AG04450 (cell line): ENCODE measurements around the gene COBL. TPM values are rescaled to one million over a fixed set of nuclear protein-coding genes. Genes with fewer than 3 reads are reported as not detected.

Experiments used
- CTCF ChIA-PET: fragments of 300-600, 350-600 bp; formaldehyde crosslinking; extraction: SDS; loops from one replicate; lab custom pipeline; 2022; ENCODE audit warnings: antibody characterized with exemption, inconsistent platforms; lab: Charles Lee
- POLR2A ChIA-PET: fragments of 350-600 bp; formaldehyde crosslinking; extraction: SDS; loops from one replicate; lab custom pipeline; 2021; ENCODE audit warnings: antibody characterized with exemption, inconsistent platforms; lab: Yijun Ruan, JAX
- DNase-seq: peaks from one replicate; pipeline ENCODE4 v3.0.0-alpha.2; 2011; ENCODE audit warnings: low read depth, low spot score
- H3K27ac ChIP-seq: one replicate; pipeline ENCODE4 v1.5.1; 2012; ENCODE audit warnings: low read depth, low read length, control low read depth
- H3K27me3 ChIP-seq: one replicate; pipeline ENCODE4 v1.6.0; 2012; ENCODE audit warnings: low read length; ENCODE audit not compliant: control insufficient read depth, insufficient read depth
- H3K4me3 ChIP-seq: 2 replicates; pipeline ENCODE4 v1.5.1; 2011; ENCODE audit warnings: mild to moderate bottlenecking, low read depth, low read length, control low read depth
- H3K9me3 ChIP-seq: 2 replicates; pipeline ENCODE4 v1.5.1; 2012; ENCODE audit warnings: low read length; ENCODE audit not compliant: control insufficient read depth, insufficient read depth
- CTCF ChIP-seq: IDR thresholded peaks from 2 replicates; pipeline ENCODE4 v1.5.1; 2011; ENCODE audit warnings: low read depth, low read length, control low read depth, inconsistent platforms
- polyA plus RNA-seq: library from polyadenylated mRNA; depleted of rRNA; stranded (reverse); fragments of >200 nt; gene quantifications from 2 replicates; pipeline ENCODE4 v1.2.3, GENCODE V29; 2011

COBL gene
- polyA plus RNA-seq, 1 experiment = 0.06 TPM

GRCh38 chr7:51081270-51081890, 235.2 kb downstream of the COBL start:
- no peak for DNase-seq
- Histone ChIP-seq H3K27me3 (peaks cover 15% of the 10 kb centered on the region), H3K4me3 (no peak overlapping the region), H3K27ac (no peak overlapping the region), H3K9me3 (no peaks in the 10 kb centered on the region)
- no peak for TF ChIP-seq CTCF
- CTCF ChIA-PET = interaction anchor here (1.4 kb wide), 1 partner anchor 13 kb away, joined by 3 read pairs; no protein-coding TSS in a partner anchor
- POLR2A ChIA-PET = no interaction called here

GRCh38 chr7:51080622-51081269, 235.9 kb downstream of the COBL start:
- no peak for TF ChIP-seq CTCF
- CTCF ChIA-PET = interaction anchor here (1.4 kb wide), 1 partner anchor 13 kb away, joined by 3 read pairs; no protein-coding TSS in a partner anchor
- Histone ChIP-seq H3K27ac (no peak overlapping the region), H3K4me3 (no peak overlapping the region), H3K27me3 (peaks cover 15% of the 10 kb centered on the region), H3K9me3 (no peaks in the 10 kb centered on the region)
- POLR2A ChIA-PET = no interaction called here
- DNase-seq = no peak

GRCh38 chr7:51080216-51080615, 236.4 kb downstream of the COBL start:
- no peaks in the 10 kb centered on the region for H3K9me3 ChIP-seq
- no peak for TF ChIP-seq CTCF
- ChIA-PET CTCF (no interaction called here), POLR2A (no interaction called here)
- H3K27me3 ChIP-seq = peaks cover 15% of the 10 kb centered on the region
- no peak overlapping the region for H3K27ac ChIP-seq
- DNase-seq = no peak
- H3K4me3 ChIP-seq = no peak overlapping the region

GRCh38 chr7:51079494-51079893, 237.1 kb downstream of the COBL start:
- H3K27me3 ChIP-seq = peaks cover 15% of the 10 kb centered on the region
- no peak overlapping the region for H3K27ac ChIP-seq
- DNase-seq = no peak
- POLR2A ChIA-PET = no interaction called here
- TF ChIP-seq CTCF = no peak
- no peak overlapping the region for H3K4me3 ChIP-seq
- CTCF ChIA-PET = no interaction called here
- H3K9me3 ChIP-seq = no peaks in the 10 kb centered on the region

GRCh38 chr7:51078653-51079052, 238.0 kb downstream of the COBL start:
- no peak overlapping the region for H3K27ac ChIP-seq
- H3K27me3 ChIP-seq = peaks cover 13% of the 10 kb centered on the region
- no peak overlapping the region for H3K4me3 ChIP-seq
- ChIA-PET CTCF (no interaction called here), POLR2A (no interaction called here)
- H3K9me3 ChIP-seq = no peaks in the 10 kb centered on the region
- TF ChIP-seq CTCF = no peak
- no peak for DNase-seq
